LHCN-M2 (cell line): ENCODE data around the gene GABRP. TPM values are rescaled to one million over a fixed set of nuclear protein-coding genes. Genes with fewer than 3 reads are reported as not detected.
"Not testable (repeated sequence)": the region's sequence is repeated elsewhere in the genome, so short reads cannot be mapped to it uniquely, and the experiment has no call there.

Experiments used
- DNase-seq: peaks from one replicate; pipeline ENCODE4 v3.0.0-alpha.2; 2012; ENCODE audit warnings: low read depth
- total RNA-seq: library from RNA; depleted of rRNA; stranded (reverse); fragments of >200 nt; gene quantifications from 2 replicates; pipeline ENCODE4 v1.2.3, GENCODE V29; 2014

Gene GABRP
- total RNA-seq, 1 experiment from 2014 or later, result not detected

DNA sequence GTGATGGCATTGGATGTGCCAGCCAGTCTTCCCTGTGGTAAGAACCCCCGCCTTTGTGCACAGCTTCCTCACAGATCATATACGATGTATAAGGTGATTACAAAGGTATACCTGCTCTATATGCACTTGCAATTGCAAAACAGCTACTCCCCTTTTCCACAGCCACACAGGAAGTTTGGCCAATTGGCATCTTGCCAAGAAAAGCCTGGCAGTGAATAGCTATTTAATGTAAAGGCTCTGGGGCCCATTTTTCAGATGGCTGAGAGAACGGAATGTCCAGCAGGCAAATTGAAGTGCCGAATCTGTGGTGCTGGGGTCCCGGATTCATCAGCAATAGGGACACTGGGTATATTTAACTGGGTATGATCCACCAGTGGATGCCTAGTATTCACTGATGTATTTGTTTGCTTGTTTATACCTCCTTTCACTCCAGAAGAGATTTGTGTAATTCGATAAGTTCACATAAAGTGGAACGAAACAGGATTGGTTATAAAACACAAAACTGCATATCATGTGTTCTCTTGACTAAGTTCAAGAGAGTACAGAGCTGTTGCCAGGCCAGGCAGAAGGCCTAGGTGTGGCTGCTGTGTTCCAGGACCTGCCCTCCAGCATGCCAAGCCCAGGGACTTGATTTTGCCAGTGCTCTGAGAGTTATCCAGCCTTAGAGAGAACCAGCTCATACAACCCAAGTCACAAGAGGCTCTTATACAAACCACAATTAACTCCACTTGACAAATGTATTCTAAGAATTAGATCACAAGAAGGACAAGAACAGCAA is 27.7 kb upstream of the GABRP start:
- DNase-seq, result no peak

DNA sequence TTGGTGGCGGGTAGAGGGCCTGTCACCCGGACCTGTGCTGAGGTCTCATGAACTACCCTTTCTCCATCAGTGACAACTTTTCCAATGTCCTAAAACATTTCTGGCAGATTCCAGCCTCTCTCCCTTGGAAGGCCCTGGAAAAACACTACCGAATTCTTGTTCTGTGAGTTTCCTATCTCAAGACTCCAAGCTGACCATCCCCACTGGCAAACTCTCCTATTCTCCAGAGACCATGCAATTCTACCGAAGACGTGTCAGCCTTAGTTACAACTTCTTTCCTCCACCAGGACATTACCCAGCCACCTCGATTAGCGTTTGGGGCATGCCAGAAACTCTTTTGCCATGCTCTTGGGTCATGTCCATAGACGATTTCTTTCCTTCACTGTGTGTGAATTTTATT is 26.8 kb upstream of the GABRP start:
- no peak for DNase-seq

DNA sequence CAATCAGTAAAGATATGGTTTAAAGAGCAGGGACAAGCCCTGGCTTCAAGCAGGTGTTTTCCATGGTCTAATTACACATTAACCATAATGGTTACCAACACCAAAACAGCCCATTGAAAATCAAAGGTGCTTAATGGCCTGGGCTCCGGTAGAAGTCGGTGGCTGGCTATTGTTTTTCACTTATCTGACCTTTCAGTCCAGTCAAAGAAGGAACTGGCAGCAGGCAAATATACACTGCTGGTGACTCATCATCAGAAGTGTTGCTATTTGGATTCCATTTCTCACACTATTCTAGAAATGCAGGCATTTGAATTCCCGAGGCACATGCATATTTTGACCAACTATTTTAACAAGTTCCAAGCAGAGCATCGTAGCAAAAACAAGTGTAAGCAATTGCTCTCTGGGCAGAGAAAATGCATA is 26.3 kb upstream of the GABRP start:
- DNase-seq, result no peak

DNA sequence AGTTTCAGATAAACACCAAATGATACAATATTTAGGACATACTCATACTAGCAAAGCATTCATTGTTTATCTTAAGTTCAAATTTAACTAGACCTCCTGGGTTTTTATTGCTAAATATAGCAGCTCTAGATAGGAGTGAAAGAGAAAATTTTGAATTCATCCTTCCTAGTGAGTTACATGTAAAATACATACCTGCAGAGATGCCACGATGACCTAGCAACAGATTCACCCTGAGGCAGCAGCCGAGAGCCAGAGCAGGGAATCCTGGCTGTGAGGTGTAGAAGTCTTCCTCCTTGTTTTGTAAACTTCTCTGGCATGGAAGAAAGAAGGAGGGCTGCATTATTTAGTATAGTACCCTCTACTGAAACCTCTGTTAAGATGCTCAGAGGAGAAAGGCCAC is 25.9 kb upstream of the GABRP start:
- no peak for DNase-seq

DNA sequence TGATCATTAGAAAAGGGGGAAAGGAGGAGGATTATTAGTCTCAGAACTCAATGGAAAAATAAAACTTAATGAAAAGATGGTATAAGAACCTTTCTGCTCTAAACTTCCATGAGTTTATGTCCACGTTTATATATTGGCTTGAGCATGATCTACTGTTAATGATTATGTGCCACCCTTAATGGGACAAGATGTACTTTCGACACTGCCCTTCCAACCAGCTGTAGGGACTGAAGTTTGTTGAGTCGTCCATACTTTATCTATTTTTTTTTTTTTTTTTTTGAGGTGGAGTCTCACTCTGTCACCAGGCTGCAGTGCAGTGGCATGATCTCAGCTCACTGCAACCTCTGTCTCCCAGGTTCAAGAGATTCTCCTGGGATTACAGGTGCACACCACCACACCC is 25.0 kb upstream of the GABRP start:
- DNase-seq, result no peak

DNA sequence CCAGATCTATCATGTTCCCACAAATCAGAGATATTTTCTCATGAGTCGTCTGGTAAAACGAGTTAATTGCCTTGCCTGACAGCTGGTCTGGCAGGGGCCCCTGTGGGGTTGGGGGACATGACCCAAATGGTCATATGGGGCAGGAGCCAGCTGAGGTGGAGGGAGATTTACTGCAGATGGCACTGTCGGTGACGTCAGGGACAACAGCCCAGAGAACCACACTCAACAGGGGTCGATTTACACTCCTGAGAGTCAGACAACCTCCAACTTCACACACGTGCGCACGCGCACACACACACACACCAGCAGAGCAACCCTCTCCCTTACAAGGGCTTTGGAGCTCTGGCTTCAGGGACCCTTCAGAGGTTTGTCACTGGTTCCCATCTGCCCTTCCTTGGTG is 23.4 kb upstream of the GABRP start:
- DNase-seq, result no peak

DNA sequence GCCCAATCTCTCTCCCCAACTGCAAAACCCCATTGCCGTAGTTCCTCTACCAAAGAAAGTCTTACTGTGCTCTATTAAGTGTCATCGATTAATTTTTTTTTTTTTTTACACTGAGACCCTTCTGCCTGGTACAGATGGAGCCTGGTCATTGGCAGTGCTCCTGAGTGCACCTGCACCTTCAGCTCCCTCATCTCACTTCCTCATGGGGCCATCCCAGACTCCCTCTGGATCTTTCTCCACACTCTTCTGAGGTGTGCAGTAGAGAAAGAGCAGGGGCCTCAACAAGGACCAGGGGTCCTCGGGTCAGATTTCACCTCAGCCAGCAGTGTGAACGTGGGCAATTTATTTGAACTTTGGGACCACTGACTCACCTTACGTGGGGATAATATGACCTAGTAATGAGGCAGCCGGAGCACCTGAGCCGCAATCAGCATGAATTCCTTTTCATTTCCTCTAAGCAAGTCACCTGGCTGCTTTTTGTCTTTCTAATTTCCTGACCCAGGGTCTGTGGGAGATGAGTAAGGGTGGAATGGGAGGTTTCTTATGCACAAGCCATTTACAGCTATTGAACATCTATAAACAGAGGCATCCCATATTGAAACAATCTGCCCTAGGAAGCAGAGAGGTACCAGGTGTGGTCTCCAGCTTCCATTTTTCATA is 22.3 kb upstream of the GABRP start:
- DNase-seq, result no peak

DNA sequence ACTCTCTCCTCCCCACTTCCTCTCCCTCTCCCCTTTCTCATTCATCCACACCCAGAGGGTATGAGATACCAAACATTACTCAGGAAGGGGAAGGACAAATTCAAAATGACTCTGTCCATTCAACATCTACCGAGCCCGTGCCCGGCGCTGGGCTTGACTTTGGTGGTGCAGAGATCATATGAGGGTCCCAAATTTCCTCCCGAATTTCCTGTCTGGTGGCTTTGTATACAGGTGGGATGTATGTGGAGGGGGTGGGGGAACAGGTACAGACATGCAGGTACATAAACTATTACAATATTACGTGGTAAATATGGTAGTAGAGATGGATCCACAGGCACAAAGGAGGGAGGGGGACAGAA is 21.8 kb upstream of the GABRP start:
- DNase-seq, result no peak

DNA sequence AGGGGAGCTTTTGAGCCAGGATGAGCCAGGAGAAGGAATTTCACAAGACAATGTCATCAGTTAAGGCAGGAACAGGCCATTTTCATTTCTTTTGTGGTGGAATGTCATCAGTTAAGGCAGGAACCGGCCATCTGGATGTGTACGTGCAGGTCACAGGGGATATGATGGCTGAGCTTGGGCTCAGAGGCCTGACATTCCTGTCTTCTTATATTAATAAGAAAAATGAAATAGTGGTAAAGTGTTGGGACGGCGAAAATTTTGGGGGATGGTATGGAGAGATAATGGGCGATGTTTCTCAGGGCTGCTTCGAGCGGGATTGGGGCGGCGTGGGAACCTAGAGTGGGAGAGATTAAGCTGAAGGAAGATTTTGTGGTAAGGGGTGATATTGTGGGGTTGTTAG is 21.2 kb upstream of the GABRP start:
- not testable (repeated sequence) for DNase-seq

DNA sequence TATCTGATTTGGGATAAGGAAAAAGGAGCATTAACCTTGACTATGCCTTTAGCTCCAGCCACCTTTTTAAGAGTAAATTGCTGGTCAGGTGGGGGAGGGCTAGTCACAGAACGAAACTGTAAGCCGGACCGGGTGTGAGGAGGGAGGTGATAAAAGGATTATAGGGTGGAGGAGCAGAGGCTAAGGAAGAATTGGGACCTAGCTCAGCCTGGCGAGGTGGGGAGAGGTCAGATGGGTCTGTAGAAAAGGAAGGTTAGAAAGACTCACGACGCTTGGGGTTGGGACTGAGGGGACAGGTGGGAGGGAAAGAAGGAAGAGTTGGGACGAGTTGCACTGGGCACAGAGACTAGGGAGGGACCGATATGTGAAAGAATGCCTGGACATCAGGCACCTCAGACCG is 17.7 kb upstream of the GABRP start:
- DNase-seq, result not testable (repeated sequence)

DNA sequence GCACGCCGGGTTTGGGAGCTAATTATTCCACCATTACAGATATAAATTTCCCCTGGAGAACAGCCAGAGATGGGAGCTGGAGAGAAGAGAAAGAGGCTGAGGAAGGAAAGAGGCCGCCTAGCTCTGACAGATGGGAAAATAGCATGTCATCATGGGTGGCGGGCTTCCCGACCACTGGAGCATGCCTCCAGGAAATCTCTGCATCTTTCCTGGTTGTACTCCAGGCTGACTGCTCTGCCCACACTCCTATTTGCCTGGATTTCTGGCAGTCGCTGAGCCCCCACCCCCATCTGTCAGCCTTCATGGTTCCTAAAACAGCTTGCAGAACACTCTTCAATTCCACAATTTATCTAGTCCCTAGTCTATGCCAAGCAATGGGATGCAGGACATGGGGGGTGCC is 14.3 kb upstream of the GABRP start:
- no peak for DNase-seq

DNA sequence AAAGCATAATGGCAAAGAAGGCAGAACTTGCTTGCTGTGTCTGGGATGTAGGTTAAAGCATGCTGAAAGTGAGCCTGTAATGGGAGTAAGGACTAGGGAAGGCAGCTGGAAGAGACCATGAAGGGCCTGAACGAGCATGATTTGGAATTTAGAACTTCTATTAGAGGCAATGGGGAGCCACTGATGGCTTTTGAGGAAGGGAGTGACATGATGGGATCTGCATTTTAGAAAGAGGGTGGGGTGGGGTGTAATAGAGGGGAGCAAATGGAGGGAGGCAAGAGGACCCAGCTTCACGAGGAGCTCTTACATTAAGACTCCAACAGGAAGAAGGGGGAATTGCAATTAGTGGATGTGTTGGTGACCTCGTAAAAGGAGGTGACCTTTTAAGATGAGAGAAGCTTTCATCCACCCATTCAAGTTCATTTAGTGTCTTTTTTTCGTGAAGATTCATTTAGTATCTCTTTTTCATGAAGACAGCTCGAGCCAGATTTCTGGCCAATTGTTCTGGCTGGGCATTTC is 13.6 kb upstream of the GABRP start:
- DNase-seq, result no peak

DNA sequence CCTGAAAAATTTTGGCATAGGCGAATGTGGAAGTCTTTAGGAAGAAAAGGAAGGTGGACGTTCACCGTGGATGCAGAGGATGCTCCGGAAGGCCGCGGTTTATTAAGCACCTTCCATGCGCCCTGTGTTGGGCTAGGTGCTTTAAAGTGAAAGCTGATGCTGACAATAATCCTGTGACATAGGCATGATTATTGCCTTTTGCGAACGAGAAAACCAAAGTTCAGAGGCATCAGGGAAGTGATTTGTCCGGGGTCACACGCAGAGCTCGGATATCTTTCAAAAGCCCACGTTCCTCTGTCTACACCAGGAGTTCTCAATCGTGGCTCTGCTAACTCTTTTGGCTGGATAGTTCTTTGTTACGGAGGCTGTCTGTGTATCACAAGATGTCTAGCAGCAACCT is 12.0 kb upstream of the GABRP start:
- no peak for DNase-seq

DNA sequence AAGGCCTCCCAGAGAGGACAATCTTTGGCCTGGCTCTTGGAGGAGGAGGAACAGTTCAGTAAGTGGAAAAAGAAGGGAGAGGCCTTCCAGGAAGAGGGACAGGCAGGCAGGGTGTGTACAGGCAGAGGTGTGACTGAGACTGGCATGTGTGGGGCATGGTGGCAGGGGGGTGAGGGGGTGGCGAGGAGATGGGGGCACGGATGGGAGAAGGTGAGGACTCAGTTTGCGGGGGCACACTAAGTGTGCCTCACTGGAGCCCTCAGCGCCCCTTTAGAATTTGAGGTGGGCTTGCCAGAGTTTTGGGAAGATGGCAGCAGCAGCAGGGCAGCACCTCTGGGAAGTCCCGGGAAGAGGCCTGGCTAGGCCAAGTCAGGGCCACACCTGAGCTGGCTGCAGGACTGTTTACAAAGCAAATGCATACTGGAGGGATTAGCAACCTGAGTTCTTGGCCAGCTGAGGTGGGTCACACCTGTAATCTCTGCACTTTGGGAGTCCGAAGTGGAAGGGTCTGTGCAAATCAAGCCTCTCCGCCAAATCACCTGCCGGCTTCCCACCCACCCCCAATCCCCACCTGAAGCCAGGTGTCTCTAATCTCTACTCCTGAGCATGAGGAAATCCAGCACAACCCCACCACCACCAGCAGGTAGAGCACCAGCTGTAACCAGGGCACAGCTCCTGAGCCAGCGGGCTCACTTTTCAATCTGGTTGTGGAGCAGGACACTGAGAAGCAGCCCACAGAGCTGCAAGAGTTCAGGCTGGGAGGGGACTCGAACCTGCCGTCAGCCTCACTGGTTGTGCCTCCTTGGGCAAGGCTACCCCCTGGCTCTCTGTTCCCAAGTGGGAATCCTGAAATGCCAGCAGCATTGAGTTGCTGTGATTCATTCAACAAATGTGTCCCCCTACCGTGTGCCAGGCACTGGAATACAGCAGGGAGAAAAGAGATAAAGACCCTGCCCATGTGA is 10.2 kb upstream of the GABRP start:
- no peak for DNase-seq

DNA sequence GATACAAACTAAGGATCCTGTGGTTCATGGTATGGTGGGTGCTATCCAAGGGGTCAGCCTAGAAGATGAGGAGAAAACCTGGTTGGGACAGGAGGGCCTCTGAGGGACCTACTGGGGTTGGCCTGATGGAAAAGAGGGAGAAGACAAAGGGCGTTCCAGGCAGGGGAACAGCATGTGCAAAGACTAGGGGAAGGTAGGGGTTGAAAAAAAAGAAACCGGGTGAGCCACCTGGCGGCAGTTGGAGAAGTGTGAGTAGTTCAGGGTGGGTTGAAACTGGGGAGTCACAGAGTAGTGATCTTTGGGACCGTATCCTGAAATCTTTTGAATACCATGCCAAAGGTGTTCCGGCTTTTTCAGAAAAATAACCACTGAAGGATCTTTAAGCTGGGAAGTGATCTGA is 8.7 kb upstream of the GABRP start:
- DNase-seq, result no peak

DNA sequence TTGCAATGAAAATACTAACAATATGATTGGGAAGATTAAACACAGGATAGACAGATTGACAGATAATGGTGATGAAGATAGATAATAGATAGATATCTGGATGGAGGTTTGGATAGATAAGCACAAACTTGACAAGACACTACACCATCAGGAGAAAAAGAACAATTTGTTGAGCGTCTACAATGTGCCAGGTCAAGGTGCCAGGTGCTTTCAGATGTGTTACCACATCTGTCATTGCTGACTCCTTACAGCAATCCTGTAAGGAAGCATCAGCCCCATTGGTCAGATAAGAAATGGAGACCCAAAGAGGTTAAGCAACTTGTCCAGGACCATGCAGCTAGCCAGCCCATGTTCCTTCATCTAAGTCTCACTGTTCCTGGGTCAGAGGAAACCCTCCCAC is 1.6 kb upstream of the GABRP start:
- DNase-seq, result no peak

DNA sequence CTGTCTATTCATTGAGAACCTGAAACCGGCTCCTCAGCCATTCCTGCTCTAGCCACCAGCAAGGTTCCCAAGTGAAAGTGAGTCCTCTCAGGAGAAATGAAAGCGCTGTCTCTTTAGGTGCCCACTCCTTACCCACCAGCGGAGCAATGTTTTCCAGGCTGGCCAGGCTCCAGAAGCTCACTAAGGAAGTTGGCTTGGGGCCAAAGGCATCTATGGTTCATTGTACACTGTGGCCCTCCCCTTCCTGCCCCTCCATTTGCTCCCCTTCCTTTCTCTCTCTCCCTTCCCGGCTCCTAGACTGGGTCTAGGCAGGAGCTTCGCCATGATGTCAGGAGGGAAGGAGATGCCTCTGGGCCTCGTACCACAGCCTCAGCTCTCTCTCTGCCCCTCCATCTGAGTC is 1.1 kb upstream of the GABRP start:
- DNase-seq, result no peak

DNA sequence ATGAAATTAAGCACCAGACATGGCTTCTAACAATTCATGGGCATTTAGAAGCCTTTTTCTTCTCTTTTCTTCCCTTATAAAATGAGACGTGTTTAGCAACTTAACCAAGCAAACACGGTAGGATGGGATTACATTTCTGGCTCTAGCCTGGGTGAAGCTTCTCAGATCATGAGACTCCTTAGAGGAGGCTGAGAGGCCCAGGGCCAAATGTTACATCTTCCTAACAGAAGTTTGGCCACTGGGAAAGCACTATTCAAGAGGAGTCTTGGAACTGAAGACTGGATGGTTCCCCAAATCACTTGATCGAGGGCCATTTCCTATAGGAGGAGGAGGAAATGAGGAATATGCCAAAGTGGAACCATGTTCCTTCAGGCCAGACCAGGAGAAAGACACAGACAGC is 1.9 kb downstream of the GABRP start:
- no peak for DNase-seq

DNA sequence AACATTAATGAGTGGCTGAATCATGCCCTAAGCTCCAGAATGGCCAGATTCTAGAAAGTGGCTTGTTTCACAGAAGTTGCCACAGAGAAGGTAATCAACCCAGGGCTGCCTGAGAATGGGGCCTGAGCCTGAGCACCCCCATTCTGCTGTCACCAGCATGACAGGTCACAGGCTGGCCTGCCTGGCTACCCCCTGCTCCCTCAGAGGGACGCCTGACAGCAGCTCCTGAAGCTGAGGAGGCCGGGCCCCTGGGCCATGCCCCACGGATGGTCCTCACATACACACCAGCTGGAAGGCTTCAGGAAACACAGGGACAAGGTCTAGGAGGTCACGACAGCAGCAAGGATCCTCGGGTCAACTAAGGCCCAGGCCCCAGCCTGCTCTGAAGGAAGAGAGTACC is 3.7 kb downstream of the GABRP start:
- no peak for DNase-seq

DNA sequence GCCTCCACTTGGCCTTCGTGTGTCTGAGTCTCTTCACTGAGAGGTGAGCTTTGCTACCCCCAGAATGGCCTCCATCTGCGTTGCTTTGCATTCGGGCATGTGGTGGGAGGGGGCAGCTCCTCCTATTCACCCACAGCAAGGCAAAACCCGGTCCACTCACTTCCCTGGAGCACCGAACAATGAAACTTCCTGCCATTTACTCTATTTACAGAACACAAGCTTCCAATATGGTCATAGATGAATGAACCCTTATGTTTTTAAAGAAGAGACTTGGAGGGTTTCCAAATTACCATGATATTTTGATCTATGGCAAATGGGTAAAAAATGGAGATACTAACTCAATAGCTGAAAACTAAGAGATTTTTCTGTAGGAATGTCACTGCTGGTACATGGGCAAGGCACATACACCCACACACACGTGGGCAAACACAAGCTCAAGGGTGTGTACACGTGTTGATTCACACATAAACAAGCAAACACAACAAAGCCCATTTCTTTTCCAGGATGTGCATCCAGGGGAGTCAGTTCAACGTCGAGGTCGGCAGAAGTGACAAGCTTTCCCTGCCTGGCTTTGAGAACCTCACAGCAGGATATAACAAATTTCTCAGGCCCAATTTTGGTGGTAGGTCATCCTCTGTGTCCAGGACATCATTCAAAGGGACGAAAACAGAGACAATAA is 5.2 kb downstream of the GABRP start:
- DNase-seq, result no peak

DNA sequence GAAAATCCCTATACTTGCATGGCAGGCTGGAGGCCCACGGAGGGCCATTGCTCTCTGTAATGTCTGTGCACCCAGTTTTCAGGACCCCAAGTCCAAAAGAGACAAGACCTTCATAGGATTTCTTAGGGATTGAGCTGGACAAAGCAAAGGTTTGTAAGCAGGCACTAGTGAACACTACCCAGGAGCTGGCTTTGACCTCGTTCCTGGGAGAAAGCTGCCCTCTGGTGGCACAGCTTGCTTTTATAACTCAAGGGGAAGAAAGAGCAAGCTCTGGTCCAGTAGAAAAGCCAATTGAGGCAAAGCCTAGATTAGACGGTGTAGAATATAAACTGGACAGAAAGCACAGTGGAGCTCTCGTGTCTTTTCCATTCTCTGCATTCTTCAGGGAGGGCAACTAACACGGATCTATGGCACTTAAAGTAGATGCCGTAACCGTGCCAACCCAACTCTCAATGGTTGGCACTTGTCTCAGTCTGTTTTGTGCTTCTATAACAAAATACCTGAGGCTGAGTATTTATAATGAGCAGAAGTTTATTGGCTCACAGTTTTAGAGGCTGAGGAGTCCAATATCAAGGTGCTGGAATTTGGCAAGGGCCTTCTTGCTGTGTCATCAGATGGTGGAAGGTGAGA is 7.9 kb downstream of the GABRP start:
- DNase-seq, result peak; percentile 3
